Stimulated activated CD8-positive, alpha-beta memory T cell treated with anti-CD3 and anti-CD28 coated beads, Interleukin-15, amount 100 ng/mL, for 1 hour (primary cell): ENCODE measurements around the gene SH2D3A.

Source experiments
- DNase-seq: peaks from one replicate; pipeline ENCODE4 v3.0.0-alpha.2; 2020; ENCODE audit warnings: low read depth

The SH2D3A gene

DNA sequence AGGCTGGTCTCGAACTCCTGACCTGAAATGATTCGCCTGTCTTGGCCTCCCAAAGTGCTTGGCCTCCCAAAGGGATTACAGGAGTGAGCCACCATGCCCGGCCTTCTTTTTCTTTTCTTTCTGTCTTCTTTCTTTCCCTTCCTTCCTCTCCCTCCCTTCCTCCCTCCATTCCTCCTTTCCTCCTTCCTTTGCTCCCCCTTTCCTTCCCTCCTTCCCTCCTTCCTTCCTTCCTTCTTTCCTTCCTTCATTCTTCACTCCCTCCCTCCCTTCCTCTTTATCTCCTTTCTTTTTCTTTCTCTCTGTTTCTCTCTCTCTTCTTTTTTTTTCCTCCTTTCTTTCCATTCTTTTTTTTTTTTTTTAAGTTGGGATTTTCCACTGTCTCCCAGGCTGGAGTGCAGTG is 58.9 kb downstream of the SH2D3A start:
- DNase-seq: no peak

DNA sequence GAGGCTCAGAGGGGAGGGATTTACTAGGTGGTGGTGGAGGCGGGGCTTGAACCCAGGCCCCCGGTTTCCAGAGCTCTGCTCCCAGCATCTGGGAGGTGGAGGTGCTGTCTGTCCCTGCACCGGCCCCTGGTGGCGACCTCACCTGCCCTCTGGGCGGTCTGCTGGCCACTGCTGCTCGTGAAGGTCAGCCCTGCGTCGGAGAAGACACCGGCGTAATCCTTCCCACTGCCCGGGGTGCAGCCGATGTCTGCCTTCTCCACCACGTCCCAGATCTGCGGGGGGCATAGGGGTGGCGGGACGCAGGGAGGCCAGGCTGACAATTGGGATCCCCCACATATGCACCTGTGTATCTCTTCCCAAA is 59.6 kb downstream of the SH2D3A start:
- no peak for DNase-seq

DNA sequence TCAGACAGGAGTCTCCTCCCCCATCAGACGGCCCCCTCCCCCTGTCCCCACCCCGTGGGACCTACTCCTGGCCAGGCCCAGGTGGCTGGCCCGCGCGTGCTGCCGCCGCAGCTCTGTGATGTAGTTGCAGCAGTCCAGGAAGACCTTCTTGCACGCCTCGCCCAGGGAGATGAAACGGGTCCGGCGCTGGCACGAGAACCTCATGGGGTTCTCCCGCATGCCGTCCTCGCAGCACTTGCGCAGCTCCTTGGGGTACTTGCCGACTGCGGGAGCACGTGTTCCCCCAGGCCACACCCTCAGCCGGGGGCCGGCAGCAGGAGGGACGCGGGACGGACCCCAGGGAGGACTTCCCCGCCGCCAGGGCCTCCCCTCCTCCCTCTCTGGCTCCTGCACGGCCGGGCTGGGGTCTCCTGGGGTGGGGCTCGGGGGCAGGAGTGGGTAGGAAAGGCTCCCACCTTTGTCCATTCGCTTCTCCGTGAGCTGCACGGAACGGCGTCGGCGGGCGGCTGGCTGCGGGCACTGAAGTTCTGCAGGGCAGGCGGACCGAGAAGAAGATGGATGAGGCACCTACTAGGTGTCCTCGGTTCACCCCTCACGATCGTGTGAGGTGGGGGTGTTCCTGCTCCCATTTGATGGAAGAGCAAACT is 60.1 kb downstream of the SH2D3A start:
- DNase-seq: no peak

DNA sequence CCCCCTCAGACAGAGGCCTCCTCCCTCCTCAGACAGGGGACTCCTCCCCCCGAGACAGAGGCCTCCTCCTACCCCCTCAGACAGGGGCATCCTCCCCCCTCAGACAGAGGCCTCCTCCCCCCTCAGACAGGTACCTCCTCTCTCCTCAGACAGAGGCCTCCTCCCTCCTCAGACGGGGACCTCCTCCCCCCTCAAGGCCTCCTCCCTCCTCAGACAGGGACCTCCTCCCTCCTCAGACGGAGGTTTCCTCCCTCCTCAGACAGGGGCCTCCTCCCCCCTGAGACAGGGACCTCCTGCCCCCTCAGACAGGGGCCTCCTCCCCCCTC is 60.6 kb downstream of the SH2D3A start:
- no peak for DNase-seq

DNA sequence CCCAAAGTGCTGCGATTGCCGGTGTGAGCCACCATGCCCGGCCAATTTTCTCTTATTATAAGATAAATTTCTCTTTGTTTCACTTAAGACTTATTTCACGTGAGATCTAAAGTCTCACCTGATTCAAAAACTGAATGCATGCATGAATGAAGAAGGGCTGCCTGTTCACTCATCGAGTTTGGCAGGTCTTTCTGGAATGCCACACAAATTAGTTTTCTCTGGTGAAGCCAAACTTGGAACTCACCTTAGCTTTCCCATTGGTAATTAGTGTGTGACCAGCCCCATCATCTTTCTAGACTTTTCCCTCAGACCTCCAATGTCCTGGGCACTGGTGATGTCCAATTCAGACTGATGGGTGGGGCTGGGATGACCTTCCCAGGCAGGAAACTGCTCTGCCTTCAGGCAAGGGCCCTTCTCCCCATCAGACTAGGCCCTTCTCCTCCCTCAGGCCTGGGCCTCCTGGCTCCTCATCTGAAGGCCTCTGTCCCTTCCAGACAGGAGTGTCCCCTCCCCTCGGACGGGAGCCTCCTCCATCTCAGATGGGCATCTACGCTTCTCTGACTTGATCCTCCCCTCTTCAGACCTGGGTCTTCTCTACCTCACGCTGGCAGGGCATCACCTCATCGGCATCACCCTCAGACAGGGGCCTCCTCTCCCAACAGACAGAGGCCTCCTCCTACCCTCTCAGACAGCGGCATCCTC is 61.2 kb downstream of the SH2D3A start:
- no peak for DNase-seq
